IPS DF 4.7 (cell line): ENCODE measurements around the gene SDHB.

ENCODE experiments used
- DNase-seq: peaks from one replicate; pipeline ENCODE4 v3.0.0-alpha.2; 2013; ENCODE audit warnings: low spot score; ENCODE audit errors: extremely low read depth

Gene SDHB

DNA sequence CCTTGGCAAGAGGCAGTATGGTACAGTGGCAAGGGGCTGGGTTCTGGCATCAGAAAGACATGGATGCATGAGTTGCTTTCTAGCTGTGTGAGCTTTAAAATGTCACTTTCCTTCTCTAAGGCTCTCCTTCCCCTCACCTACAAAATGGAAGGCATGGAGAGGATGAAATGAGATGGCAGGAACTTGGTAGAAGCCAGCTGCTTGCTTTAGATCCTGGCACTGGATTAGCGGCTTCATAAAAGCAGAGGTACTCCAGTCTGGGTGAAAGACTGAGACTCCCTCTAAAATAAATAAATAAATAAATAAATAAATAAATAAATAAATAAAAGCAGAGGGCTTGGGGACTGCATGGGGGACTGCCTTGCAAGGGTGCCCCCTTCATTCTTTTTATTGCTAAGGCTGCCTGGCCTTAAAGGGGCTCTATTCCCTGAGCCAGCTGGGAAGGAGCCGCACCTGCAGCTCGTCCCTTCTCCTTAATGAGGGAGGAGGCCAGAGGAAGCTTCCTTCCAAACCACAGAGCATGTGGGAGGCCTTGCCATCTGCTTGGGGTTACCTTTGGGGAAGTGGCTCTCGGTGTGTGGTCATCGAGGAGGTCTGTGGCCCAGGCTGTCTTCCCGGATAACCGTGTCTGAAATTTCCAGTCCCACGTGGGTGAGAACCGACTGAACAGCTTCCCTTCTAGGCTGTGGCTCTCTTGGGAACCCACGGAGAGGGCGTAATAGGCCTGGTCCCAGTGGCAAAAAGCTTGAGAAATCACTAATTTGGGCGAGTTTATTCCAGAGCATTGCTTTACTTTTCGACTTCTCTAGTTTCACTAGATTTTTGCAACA is 40.1 kb downstream of the SDHB start:
- DNase-seq: no peak

DNA sequence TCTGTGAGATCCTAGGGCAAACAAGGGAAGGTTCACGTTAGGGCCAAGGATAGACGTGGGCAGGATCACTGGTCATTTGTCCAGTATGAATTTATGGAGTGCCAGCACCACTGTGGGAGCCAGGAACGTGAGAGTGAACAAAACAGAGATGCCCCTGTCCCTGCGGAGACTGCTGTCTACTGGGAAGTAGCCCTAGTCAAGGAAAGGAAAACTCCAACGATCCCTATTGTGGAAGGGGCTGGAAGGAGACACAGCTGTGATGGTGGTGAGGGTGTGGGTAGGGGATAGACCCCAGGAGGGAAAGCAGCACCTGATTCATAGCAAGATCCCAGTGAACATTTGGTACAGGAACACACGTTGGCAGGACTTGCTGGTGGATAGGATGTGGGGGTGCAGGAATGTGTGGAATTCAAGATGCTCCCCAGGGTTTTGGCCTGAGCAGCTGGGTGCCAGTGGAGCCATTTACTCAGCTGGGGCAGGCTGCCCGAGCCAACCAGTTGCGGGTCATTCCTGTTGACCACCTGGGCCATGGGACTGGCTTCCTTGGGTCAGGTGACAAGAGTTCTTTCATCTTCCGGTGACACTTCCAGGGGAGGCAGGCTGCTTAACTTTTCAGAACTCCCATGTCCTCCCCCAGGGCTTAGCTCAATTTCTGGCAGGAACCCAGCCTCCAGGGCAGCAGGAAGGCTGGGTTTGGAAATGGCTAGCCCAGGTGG is 40.9 kb downstream of the SDHB start:
- no peak for DNase-seq

- no peak for DNase-seq
Observed at GRCh38 chr1:17011439-17012307, 42.2 kb downstream of the SDHB start, which contains the start of gene ATP13A2. Gene ATP13A2 (minus strand): TSS chr1:17011928. CDS start chr1:17011738, 190 bp downstream.

DNA sequence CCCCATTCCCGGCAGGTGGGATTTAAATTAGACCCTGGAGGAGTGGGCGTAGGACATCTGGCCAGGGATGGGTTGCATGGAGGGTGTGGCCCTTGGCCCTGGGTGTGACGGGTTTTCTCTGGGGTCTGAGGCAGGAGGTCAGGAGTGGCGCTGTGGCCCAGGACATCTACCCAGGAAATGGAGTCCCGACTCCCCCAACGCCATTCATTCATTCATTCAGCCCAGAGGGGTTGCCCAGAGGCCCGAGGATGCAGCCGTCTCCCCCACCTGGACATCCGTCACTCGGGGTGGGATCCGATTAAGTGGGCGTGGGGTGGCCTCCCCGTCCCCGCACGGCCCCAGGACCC is 42.8 kb downstream of the SDHB start:
- DNase-seq: no peak

- DNase-seq: no peak
Observed at GRCh38 chr1:17009706-17010105, 44.1 kb downstream of the SDHB start.

- no peak for DNase-seq
Observed at GRCh38 chr1:17008208-17008855, 45.5 kb downstream of the SDHB start.

- no peak for DNase-seq
Observed at GRCh38 chr1:17007121-17007520, 46.7 kb downstream of the SDHB start.

DNA sequence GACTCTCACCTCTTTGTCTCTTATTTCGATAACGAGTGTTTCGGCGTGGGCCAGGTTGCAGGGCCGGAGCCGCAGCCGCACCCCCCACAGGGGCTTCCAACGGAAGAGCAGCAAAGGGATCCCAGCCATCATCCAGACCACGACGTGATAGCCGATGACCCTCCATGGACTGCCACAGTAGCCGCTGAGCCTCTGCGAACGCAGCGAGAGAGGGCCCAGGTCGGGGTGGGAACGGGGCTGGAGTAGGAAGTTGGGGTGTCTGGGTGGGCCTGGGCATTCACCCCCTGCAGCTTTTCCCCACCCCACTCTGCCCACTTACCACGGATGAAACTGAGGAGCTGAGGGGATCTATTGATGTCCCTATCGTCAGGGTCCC is 48.5 kb downstream of the SDHB start:
- DNase-seq: no peak

- DNase-seq: no peak
Observed at GRCh38 chr1:17004466-17005364, 49.1 kb downstream of the SDHB start.

DNA sequence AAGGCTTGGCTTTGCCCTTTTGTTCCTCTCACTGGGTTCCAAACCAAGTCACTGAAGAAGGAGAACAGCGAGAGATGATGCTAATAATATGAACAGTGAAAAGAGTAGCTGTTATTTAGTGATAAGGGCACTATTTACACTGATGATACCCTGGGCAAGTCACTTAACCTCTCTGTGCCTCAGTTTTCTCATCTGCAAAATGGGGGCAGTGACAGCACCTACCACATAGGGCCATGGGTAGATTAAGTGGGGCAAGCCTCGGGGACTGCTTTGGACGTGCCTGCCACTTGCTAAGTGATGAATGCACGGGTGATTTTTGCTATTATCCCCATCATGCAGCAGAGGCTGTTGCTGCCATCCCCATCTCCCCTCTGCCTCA is 51.3 kb downstream of the SDHB start:
- no peak for DNase-seq

DNA sequence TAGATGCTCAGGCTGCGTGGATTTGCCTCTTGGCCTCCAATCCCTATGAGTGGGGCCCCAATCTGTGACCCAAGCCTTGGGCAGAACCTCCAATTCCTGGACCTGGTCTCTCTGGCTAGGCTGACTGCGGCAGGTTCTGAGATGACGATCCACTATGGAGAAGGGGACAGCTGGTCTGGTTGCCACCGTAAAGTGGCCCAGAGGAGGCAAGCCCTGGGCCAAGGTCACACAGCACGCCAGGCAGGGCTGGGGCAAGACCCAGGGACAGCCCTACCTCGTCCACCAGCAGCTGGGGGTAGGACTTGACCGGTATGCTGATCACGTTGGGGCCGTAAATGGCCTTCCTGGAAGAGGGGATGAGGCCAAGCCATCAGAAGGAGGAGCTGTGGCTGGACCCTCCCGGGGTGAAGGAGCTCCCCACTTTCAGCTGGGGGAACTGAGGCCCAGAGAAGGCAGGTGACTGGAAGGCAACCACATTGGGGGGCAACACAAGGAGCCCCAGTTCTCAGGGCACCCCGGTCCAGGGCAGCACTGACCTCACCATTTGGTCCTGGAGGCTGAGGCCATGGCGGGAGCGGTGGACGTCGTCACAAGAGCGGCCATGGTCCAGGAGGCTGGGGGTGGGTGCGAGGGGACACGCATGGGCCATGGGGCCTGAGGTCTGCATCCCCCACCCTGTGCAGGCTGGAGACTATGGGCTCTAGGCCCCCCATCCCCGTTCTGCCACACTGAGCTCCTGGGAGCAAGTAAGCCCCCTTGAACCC is 51.9 kb downstream of the SDHB start:
- DNase-seq: no peak

DNA sequence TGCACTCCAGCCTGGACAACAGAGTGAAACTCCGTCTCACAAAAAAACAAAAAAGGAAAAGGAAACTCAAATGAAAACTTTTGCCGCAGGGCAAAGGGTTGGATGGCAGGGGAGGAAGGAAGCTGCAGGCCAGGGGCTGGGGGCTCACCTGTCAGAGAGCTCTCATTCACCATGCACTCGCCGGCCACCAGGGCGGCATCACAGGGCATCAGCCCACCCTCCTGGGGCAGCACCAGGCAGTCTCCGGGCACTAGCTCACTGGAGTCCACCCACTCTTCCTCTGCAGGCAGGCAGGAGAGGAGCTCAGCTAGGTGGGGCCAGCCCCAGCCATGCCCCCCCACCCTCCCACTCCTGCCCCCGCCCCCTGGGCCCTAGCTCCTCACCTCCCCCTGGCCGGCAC is 54.0 kb downstream of the SDHB start:
- DNase-seq: no peak

- DNase-seq: no peak
Observed at GRCh38 chr1:16998589-16998988, 55.2 kb downstream of the SDHB start.

- no peak for DNase-seq
Observed at GRCh38 chr1:16996845-16997244, 57.0 kb downstream of the SDHB start.

DNA sequence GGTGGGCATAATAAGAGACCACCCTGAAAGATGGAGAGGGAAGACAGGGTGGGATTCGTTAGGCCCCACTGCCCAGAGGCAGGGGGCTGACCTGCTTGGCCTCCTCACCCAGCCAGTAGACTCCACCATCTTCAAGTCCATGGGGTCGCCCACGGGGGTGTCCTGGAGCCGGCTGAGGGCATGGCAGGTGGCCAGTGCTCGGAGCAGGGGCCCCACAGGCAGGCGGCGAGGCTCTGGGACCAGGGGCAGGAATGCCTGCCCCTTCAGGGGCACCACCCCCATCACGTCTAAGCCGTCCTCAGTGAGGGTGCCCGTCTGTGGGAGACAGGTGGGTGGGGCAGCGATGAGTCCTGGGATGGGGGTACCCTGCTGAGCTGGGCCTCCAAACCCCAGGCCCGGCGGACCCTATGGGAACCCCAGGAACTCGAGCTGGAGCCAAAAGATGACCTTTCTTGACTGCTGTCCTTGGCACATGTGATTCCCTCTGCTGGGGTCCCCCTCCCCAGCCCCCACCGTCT is 60.3 kb downstream of the SDHB start:
- no peak for DNase-seq

- no peak for DNase-seq
Observed at GRCh38 chr1:16992675-16993074, 61.2 kb downstream of the SDHB start.

GRCh38 chr1:16992102-16992501 is 61.7 kb downstream of the SDHB start:
- DNase-seq: no peak

GRCh38 chr1:16991571-16991970 is 62.3 kb downstream of the SDHB start:
- DNase-seq: no peak

- no peak for DNase-seq
Observed at GRCh38 chr1:16989676-16990391, 64.0 kb downstream of the SDHB start.
